ENCODE measurements around the gene TMEM11.

The TMEM11 gene

GRCh38 chr17:21214015-21214776, at the start of gene TMEM11:
Gene TMEM11, minus strand, starts transcription at chr17:21214161. Its CDS starts 9 bp downstream, at chr17:21214152.
- peak within 1 kb of the TSS; percentile 93 for H3K4me3 ChIP-seq (replicated peaks; ENCODE audit: low read depth, low read length)
- DNase-seq (ENCODE audit: extremely low read depth, low read depth): peak; percentile 73
- TF ChIP-seq CTCF (IDR thresholded peaks at IDR 0.05; ENCODE audit: low read depth, low read length, missing control alignments): no peak

DNA sequence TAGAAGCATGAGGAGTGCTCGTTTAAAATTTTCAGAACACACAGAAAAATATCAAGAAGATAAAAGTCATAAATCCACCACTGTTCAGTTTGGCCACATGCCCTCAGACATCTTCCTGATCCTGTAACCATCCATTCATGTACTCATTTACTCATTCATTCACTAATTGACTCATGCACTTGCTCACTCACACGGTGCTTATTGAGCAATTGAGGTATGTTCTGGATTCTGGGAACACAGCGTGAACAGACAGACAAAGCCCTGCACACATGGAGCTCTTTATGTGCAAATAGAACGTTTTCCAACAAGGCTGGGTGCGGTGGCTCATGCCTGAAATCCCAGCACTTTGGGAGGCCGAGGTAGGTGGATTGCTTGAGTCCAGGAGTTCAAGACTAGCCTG, 49.4 kb upstream of the TMEM11 start:
- no peak for DNase-seq (ENCODE audit: extremely low read depth, low read depth)
- no peak for TF ChIP-seq CTCF (IDR thresholded peaks at IDR 0.05; ENCODE audit: low read depth, low read length, missing control alignments)
- no peak overlapping the region for H3K4me3 ChIP-seq (replicated peaks; ENCODE audit: low read depth, low read length)

DNA sequence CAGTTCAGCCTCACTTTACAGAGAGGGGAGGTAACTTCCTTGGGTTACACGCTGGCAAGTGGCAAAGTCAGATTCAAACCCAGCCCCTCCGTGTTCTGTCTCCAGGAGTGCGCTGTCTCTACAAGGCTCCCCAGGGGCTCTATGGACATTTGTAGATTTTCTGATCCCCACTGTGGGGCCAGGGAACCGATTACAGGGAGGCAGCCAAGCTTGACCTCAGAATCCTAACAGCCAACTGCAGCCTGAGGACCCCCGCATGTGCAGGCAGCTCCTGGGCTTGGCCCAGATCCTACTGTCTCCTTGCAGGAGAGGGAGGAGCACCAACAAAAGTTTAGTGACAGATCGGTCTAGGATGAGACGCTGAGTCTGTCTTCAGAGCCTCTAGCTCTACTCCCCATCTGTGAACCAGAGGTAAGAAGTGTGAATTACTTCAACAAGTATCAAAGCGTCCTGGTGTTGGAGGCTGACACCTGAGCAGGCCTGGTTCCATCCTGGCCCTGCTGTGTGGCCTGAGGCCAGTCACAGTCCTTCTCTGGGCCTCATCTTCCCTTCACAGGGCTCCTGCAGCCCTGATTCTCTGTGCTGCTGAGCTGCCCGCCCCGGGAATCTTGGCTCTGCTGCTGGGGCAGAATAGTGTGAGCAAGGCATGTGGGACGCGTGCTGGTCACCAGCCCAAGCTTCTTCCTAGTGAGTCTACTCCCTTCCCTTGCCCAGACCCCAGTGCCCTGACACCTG, 48.5 kb upstream of the TMEM11 start:
- no peak for DNase-seq (ENCODE audit: extremely low read depth, low read depth)
- TF ChIP-seq CTCF (IDR thresholded peaks at IDR 0.05; ENCODE audit: low read depth, low read length, missing control alignments): no peak
- H3K4me3 ChIP-seq (replicated peaks; ENCODE audit: low read depth, low read length): no peak overlapping the region

GRCh38 chr17:21258593-21258992, 44.6 kb upstream of the TMEM11 start:
- no peak for DNase-seq (ENCODE audit: extremely low read depth, low read depth)
- no peak overlapping the region for H3K4me3 ChIP-seq (replicated peaks; ENCODE audit: low read depth, low read length)
- TF ChIP-seq CTCF (IDR thresholded peaks at IDR 0.05; ENCODE audit: low read depth, low read length, missing control alignments): no peak

- TF ChIP-seq CTCF (IDR thresholded peaks at IDR 0.05; ENCODE audit: low read depth, low read length, missing control alignments): no peak
- H3K4me3 ChIP-seq (replicated peaks; ENCODE audit: low read depth, low read length): peak overlapping the region; percentile 45
- DNase-seq (ENCODE audit: extremely low read depth, low read depth): no peak
Observed at GRCh38 chr17:21253646-21254441, 39.9 kb upstream of the TMEM11 start.

DNA sequence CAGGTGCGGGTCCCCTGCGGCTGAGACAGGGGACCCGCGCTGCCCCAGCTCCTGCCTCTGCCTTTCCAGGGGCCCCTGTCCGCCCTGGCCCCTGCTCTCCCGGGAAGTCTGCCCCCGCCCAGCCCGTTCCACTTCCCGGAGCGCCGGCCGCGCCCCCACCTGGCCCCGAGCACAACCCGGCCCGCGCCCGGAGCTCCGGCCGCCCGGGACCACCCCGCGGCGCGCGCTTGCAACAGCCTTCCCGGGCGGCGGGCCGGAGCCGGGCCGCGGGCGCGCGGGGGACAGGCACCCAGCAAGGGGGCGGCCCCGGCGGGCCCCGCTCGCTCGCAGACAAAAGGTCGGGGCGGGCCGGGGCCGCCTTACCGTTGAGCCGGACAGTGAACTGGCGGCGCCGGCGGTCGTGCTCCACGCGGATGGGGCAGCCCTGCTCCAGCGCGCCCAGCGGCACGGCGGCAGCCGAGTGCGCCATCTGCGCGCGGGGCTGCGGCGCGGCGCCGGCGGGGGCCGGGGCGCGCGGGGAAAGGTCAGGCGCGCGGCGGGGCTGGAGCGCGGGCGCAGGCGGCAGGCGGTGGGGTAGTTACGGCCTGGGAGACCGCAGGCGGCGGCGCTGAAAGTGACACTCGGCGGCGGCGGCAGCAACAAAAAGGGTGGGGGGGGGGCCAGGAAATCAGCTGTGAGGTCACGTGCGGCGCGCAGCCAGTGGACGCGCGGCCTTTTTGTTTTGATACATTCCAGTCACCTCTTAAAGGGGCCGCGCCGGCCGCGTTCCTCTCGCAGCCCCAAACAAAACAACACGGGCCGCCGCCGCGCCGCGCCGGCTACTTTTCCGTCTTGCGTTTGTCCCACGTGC, 39.1 kb upstream of the TMEM11 start, which contains the start of gene NATD1:
Gene NATD1 (minus strand): TSS at position 615 of the 850 bp plus-strand sequence. CDS start 146 bp downstream, at position 469.
- TF ChIP-seq CTCF (IDR thresholded peaks at IDR 0.05; ENCODE audit: low read depth, low read length, missing control alignments): no peak
- no peak for DNase-seq (ENCODE audit: extremely low read depth, low read depth)
- peak within 1 kb of the TSS; percentile 45 for H3K4me3 ChIP-seq (replicated peaks; ENCODE audit: low read depth, low read length)
